ENCODE data around the gene UBE2J1.

Gene UBE2J1

DNA sequence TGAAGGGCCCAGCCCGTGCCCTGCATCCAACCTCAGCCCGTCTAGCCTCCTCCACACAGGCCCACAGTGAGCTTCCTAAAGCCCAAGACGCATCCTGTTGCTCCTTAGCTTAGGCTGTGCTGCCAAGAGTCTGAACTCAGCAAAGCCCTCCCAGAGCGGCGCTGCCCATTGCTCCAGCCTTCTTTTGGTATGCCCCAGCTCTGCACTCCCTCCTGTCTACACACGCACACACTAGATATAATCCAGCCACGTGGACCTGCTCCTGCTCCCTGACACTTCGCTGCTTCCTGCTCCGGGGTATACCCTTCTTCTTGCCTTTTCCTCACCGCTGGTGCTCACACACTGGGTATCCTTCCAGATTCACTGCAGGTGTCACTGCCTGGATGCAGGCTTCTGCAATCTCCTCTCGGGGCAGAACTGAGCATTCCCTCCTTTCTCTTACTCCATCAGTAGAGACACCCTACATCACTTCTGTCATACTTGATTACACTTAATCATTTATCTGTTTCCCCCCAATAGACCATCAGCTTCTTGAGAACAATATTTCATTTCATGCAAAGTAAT is 61.2 kb downstream of the UBE2J1 start:
- Histone ChIP-seq H3K9me2 (replicated peaks; ENCODE audit: insufficient read depth, low read length) (no peaks in the 10 kb centered on the region), H3K36me3 (replicated peaks; ENCODE audit: insufficient read depth, low read length) (no peaks in the 10 kb centered on the region), H3K27ac (ENCODE audit: low read length) (no peak overlapping the region), H3K4me2 (ENCODE audit: low read depth, low read length) (no peak overlapping the region), H3F3A (ENCODE audit: insufficient read depth, low read length) (no peaks in the 10 kb centered on the region), H4K20me1 (ENCODE audit: insufficient read depth, low read length) (no peaks in the 10 kb centered on the region), H3K4me1 (ENCODE audit: low read length) (peaks cover 12% of the 10 kb centered on the region), H3K9ac (ENCODE audit: low read length) (no peak overlapping the region), H3K9me3 (replicated peaks; ENCODE audit: insufficient read depth, low read length) (no peaks in the 10 kb centered on the region), H2AFZ (ENCODE audit: low read length) (no peak overlapping the region), H3K27me3 (replicated peaks; ENCODE audit: insufficient read depth, low read length) (no peaks in the 10 kb centered on the region), H3K4me3 (ENCODE audit: low read length) (no peak overlapping the region), H3K79me2 (ENCODE audit: low read length) (no peaks in the 10 kb centered on the region)
- TF ChIP-seq, protein P1, sequence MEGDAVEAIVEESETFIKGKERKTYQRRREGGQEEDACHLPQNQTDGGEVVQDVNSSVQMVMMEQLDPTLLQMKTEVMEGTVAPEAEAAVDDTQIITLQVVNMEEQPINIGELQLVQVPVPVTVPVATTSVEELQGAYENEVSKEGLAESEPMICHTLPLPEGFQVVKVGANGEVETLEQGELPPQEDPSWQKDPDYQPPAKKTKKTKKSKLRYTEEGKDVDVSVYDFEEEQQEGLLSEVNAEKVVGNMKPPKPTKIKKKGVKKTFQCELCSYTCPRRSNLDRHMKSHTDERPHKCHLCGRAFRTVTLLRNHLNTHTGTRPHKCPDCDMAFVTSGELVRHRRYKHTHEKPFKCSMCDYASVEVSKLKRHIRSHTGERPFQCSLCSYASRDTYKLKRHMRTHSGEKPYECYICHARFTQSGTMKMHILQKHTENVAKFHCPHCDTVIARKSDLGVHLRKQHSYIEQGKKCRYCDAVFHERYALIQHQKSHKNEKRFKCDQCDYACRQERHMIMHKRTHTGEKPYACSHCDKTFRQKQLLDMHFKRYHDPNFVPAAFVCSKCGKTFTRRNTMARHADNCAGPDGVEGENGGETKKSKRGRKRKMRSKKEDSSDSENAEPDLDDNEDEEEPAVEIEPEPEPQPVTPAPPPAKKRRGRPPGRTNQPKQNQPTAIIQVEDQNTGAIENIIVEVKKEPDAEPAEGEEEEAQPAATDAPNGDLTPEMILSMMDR (IDR thresholded peaks at IDR 0.05; ENCODE audit: low read length): no peak
- TF ChIP-seq EZH2phosphoT487 (IDR thresholded peaks at IDR 0.05; ENCODE audit: low read length) (no peak), EZH2 (optimal IDR thresholded peaks at IDR 0.05; ENCODE audit: low read depth, low read length) (no peak)
- DNase-seq: no peak

DNA sequence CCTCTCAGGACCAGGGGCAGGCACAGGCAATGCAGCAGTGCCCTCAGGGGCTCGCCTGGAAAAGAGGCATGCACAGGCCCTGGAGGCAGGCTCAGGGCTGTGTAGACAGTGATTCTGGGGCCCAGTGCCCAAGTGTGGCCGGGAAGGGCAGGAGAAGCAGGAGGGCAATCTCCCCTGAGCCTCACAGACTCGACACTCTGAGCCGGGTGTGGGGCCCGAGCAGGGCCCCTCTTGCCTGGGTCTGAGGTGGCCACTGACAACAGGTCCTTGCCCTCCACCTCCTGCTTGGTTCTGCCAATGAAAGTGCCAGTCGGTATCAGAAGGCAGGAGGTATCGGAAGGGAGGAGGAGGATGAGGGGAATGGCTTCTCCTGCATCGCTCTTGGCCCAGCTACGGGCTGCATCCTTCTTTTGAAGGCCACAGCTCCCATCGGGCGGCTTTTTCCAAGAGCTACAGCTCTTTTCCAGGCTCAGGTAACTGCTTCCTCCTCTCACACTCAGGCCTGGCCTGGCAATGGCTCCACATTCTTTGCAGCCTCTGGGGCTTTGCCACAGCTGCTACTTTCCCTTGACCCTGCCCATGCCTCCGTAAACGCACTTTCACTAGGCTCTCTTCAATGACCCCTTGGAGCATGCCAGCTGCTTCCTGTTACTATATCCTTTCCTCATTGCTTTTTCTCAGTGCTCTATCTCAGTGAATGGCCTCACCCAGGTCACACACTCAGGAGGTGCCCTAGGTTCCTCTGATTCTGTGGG is 61.9 kb downstream of the UBE2J1 start:
- Histone ChIP-seq H3K79me2 (ENCODE audit: low read length) (no peaks in the 10 kb centered on the region), H3K27me3 (replicated peaks; ENCODE audit: insufficient read depth, low read length) (no peaks in the 10 kb centered on the region), H3K9me2 (replicated peaks; ENCODE audit: insufficient read depth, low read length) (no peaks in the 10 kb centered on the region), H3K27ac (ENCODE audit: low read length) (no peak overlapping the region), H3K9me3 (replicated peaks; ENCODE audit: insufficient read depth, low read length) (no peaks in the 10 kb centered on the region), H2AFZ (ENCODE audit: low read length) (no peak overlapping the region), H3K36me3 (replicated peaks; ENCODE audit: insufficient read depth, low read length) (no peaks in the 10 kb centered on the region), H3K4me1 (ENCODE audit: low read length) (peaks cover 7% of the 10 kb centered on the region; the same call in 1 of the 2 replicates), H3K9ac (ENCODE audit: low read length) (no peak overlapping the region), H3K4me3 (ENCODE audit: low read length) (no peak overlapping the region), H3F3A (ENCODE audit: insufficient read depth, low read length) (no peaks in the 10 kb centered on the region), H4K20me1 (ENCODE audit: insufficient read depth, low read length) (no peaks in the 10 kb centered on the region), H3K4me2 (ENCODE audit: low read depth, low read length) (no peak overlapping the region)
- TF ChIP-seq EZH2 (optimal IDR thresholded peaks at IDR 0.05; ENCODE audit: low read depth, low read length): no peak
- TF ChIP-seq, protein P1 (IDR thresholded peaks at IDR 0.05; ENCODE audit: low read length): no peak
- no peak for TF ChIP-seq EZH2phosphoT487 (IDR thresholded peaks at IDR 0.05; ENCODE audit: low read length)
- DNase-seq: no peak

DNA sequence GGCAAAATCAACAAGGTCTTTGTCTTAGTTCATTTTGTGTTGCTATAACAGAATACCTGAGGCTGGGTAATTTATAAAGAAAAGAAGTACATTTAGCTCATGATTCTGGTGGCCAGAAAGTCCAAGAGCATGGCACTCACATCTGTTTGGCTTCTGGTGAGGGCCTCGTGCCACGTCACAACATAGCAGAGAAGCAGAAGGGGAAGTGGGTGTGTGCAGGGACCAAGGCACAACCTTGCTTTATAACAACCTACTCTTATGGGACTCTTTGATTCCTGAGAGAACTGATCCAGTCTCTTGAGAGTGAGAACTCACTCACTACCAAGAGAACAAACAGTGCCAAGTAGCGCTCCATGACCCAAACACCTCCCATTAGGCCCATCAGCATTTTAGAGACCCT is 62.8 kb downstream of the UBE2J1 start:
- H3K9me3 ChIP-seq (replicated peaks; ENCODE audit: insufficient read depth, low read length): no peaks in the 10 kb centered on the region
- H3K4me3 ChIP-seq (ENCODE audit: low read length): no peak overlapping the region
- no peaks in the 10 kb centered on the region for H3K36me3 ChIP-seq (replicated peaks; ENCODE audit: insufficient read depth, low read length)
- peaks cover 7% of the 10 kb centered on the region; the same call in 1 of the 2 replicates for H3K4me1 ChIP-seq (ENCODE audit: low read length)
- TF ChIP-seq EZH2 (optimal IDR thresholded peaks at IDR 0.05; ENCODE audit: low read depth, low read length) (no peak), EZH2phosphoT487 (IDR thresholded peaks at IDR 0.05; ENCODE audit: low read length) (no peak)
- TF ChIP-seq, protein P1 (IDR thresholded peaks at IDR 0.05; ENCODE audit: low read length): no peak
- no peaks in the 10 kb centered on the region for H3F3A ChIP-seq (ENCODE audit: insufficient read depth, low read length)
- H3K9me2 ChIP-seq (replicated peaks; ENCODE audit: insufficient read depth, low read length): no peaks in the 10 kb centered on the region
- H3K27ac ChIP-seq (ENCODE audit: low read length): no peak overlapping the region
- H3K27me3 ChIP-seq (replicated peaks; ENCODE audit: insufficient read depth, low read length): no peaks in the 10 kb centered on the region
- H2AFZ ChIP-seq (ENCODE audit: low read length): no peak overlapping the region
- H4K20me1 ChIP-seq (ENCODE audit: insufficient read depth, low read length): no peaks in the 10 kb centered on the region
- H3K4me2 ChIP-seq (ENCODE audit: low read depth, low read length): no peak overlapping the region
- H3K9ac ChIP-seq (ENCODE audit: low read length): no peak overlapping the region
- DNase-seq: no peak
- no peaks in the 10 kb centered on the region for H3K79me2 ChIP-seq (ENCODE audit: low read length)

Data from MM.1S (cell line).